Liver (tissue), 9 donors: ENCODE data around the gene RHO. TPM values are rescaled to one million over a fixed set of nuclear protein-coding genes. Genes with fewer than 3 reads are reported as not detected.

Source experiments
- DNase-seq: peaks from one replicate; pipeline ENCODE4 v3.0.0-alpha.2; 2017; ENCODE audit warnings: low spot score
- H3K27ac ChIP-seq, 2 donors: one replicate each; pipeline ENCODE4 v1.7.0; 2013; ENCODE audit warnings: inconsistent platforms in 2 of 2, low read length in 2 of 2, control low read depth in 1 of 2, low read depth in 1 of 2, mild to moderate bottlenecking in 1 of 2
- H3K27me3 ChIP-seq, 4 donors: one replicate each; pipeline versions ENCODE4 v1.6.1 to v1.7.0; 2013; ENCODE audit warnings: low read length in 3 of 4, inconsistent platforms in 1 of 4, mild to moderate bottlenecking in 1 of 4, moderate library complexity in 1 of 4; ENCODE audit not compliant: control insufficient read depth in 4 of 4, insufficient read depth in 4 of 4
- H3K36me3 ChIP-seq, 4 donors: one replicate each; pipeline versions ENCODE4 v1.6.1 to v1.7.0; 2013; ENCODE audit warnings: low read length in 3 of 4, mild to moderate bottlenecking in 3 of 4, low read depth in 1 of 4, moderate library complexity in 1 of 4; ENCODE audit not compliant: control insufficient read depth in 4 of 4, insufficient read depth in 3 of 4
- H3K4me1 ChIP-seq, 4 donors: one replicate each; pipeline versions ENCODE4 v1.6.1 to v1.7.0; 2013; ENCODE audit warnings: low read length in 3 of 4, mild to moderate bottlenecking in 3 of 4, moderate library complexity in 1 of 4; ENCODE audit not compliant: control insufficient read depth in 4 of 4, insufficient read depth in 4 of 4
- H3K4me3 ChIP-seq, 3 donors: one replicate each; pipeline versions ENCODE4 v1.6.1 to v1.7.0; 2013; ENCODE audit warnings: low read length in 3 of 3, control low read depth in 1 of 3, low read depth in 1 of 3, mild to moderate bottlenecking in 1 of 3
- H3K9ac ChIP-seq, 2 donors: one replicate each; pipeline ENCODE4 v1.7.0; 2013; ENCODE audit warnings: low read length in 2 of 2, mild to moderate bottlenecking in 2 of 2, moderate library complexity in 2 of 2, control low read depth in 1 of 2, low read depth in 1 of 2
- H3K9me3 ChIP-seq, 4 donors: one replicate each; pipeline versions ENCODE4 v1.6.1 to v1.7.0; 2013; ENCODE audit warnings: low read length in 3 of 4; ENCODE audit not compliant: control insufficient read depth in 4 of 4
- EGR1 ChIP-seq, 2 donors: IDR thresholded peaks; 2 replicates each; pipeline ENCODE4 v1.6.1; 2016 to 2018; ENCODE audit warnings: antibody characterized with exemption in 2 of 2, low read depth in 2 of 2
- FOXA1 ChIP-seq: IDR thresholded peaks from 2 replicates; pipeline ENCODE4 v1.6.1; 2016; ENCODE audit warnings: antibody characterized with exemption
- FOXA2 ChIP-seq: IDR thresholded peaks from 2 replicates; pipeline ENCODE4 v1.6.1; 2016; ENCODE audit warnings: antibody characterized with exemption
- GABPA ChIP-seq, 2 donors: IDR thresholded peaks in 1 of 2; conservative IDR thresholded peaks in 1 of 2; 2 replicates each; pipeline ENCODE4 v1.6.1; 2016; ENCODE audit warnings: antibody characterized with exemption in 2 of 2, mild to moderate bottlenecking in 1 of 2, moderate library complexity in 1 of 2
- HNF4A ChIP-seq, 2 donors: conservative IDR thresholded peaks; 2 replicates each; pipeline ENCODE4 v1.6.1; 2016; ENCODE audit warnings: antibody characterized with exemption in 2 of 2, mild to moderate bottlenecking in 2 of 2
- HNF4G ChIP-seq: IDR thresholded peaks from 2 replicates; pipeline ENCODE4 v1.6.1; 2016; ENCODE audit warnings: antibody characterized with exemption
- JUND ChIP-seq, 2 donors: IDR thresholded peaks; 2 replicates each; pipeline ENCODE4 v1.6.1; 2016; ENCODE audit warnings: antibody characterized with exemption in 2 of 2
- RXRA ChIP-seq, 2 donors: IDR thresholded peaks; 2 replicates each; pipeline ENCODE4 v1.6.1; 2017 to 2018; ENCODE audit warnings: antibody characterized with exemption in 2 of 2, mild to moderate bottlenecking in 1 of 2
- TAF1 ChIP-seq: conservative IDR thresholded peaks from 2 replicates; pipeline ENCODE4 v1.6.1; 2016; ENCODE audit warnings: antibody characterized with exemption, mild to moderate bottlenecking
- YY1 ChIP-seq: IDR thresholded peaks from 2 replicates; pipeline ENCODE4 v1.6.1; 2016; ENCODE audit warnings: antibody characterized with exemption, mild to moderate bottlenecking
- WGBS: extraction: QIAGEN DNeasy Blood & Tissue Kit; methylation state at CpG from one replicate; pipeline ENCODE4 v1.1.7; 2013; 5-methylcytosine and 5-hydroxymethylcytosine counted together
- polyA plus RNA-seq, 2 donors: library from polyadenylated mRNA; stranded (reverse) in 1 of 2; unstranded in 1 of 2; fragments of 200-250 nt in 1 of 2; fragments of >200 nt in 1 of 2; fragmentation: Nextera tagmentation in 1 of 2; extraction: Ambion mirVana in 1 of 2; gene quantifications; one replicate each; pipeline versions ENCODE4 v1.2.1 to v1.2.3, GENCODE V29; 2013 to 2015
- total RNA-seq, 2 donors: library from RNA; depleted of rRNA; stranded (reverse); fragments of >200 nt; gene quantifications; one replicate each; pipeline ENCODE4 v1.2.3, GENCODE V29; 2014
- TF ChIP-seq, protein P1 (sequence below): IDR thresholded peaks from 2 replicates; pipeline ENCODE4 v1.6.1; 2016; ENCODE audit warnings: antibody characterized with exemption, mild to moderate bottlenecking
- TF ChIP-seq, protein P2 (sequence below): IDR thresholded peaks from 2 replicates; pipeline ENCODE4 v1.6.1; 2016; ENCODE audit warnings: antibody characterized with exemption
- TF ChIP-seq, protein P3 (sequence below): IDR thresholded peaks from 2 replicates; pipeline ENCODE4 v1.6.1; 2016; ENCODE audit warnings: antibody characterized with exemption
- TF ChIP-seq, protein P4 (sequence below): fragments of 150-350 bp; IDR thresholded peaks from 2 replicates; pipeline ENCODE4 v1.5.1; 2017; ENCODE audit warnings: improper control_type of control experiment, low read depth, low read length; ENCODE audit not compliant: missing input control
- donor health status: healthy.
- donor health status: healthy.
- donor health status: healthy.
- donor health status: healthy.
- donor health status: healthy.

The RHO gene
- total and polyA plus RNA-seq, 4 donors, result not detected

DNA sequence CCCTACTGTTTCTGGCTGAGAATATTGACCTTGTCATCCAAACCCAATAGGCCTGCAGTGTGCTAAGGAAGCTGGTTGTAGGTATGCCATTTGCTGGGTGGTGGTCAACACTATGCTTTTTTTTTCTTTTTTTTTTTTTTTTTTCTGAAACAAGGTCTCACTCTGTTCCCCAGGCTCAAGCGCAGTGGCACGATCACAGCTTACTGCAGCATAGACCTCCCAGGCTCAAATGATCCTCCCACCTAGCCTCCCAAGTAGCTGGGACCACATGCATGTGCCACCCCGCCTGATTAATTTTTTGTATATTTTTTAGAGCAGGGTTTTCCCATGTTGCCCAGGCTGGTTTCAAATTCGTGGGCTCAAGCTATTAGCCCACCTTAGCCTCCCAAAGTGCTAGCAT lies 35.7 kb upstream of the RHO start:
- H3K9ac ChIP-seq, result no peak overlapping the region
- no peaks in the 10 kb centered on the region for H3K27me3 ChIP-seq
- H3K27ac ChIP-seq, result no peak overlapping the region
- TF ChIP-seq FOXA1, result no peak
- TF ChIP-seq, protein P1, sequence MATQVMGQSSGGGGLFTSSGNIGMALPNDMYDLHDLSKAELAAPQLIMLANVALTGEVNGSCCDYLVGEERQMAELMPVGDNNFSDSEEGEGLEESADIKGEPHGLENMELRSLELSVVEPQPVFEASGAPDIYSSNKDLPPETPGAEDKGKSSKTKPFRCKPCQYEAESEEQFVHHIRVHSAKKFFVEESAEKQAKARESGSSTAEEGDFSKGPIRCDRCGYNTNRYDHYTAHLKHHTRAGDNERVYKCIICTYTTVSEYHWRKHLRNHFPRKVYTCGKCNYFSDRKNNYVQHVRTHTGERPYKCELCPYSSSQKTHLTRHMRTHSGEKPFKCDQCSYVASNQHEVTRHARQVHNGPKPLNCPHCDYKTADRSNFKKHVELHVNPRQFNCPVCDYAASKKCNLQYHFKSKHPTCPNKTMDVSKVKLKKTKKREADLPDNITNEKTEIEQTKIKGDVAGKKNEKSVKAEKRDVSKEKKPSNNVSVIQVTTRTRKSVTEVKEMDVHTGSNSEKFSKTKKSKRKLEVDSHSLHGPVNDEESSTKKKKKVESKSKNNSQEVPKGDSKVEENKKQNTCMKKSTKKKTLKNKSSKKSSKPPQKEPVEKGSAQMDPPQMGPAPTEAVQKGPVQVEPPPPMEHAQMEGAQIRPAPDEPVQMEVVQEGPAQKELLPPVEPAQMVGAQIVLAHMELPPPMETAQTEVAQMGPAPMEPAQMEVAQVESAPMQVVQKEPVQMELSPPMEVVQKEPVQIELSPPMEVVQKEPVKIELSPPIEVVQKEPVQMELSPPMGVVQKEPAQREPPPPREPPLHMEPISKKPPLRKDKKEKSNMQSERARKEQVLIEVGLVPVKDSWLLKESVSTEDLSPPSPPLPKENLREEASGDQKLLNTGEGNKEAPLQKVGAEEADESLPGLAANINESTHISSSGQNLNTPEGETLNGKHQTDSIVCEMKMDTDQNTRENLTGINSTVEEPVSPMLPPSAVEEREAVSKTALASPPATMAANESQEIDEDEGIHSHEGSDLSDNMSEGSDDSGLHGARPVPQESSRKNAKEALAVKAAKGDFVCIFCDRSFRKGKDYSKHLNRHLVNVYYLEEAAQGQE, result no peak
- no peak for TF ChIP-seq EGR1 (IDR thresholded peaks at IDR 0.05; ENCODE audit: low read depth in 2 of 2)
- TF ChIP-seq, protein P2, sequence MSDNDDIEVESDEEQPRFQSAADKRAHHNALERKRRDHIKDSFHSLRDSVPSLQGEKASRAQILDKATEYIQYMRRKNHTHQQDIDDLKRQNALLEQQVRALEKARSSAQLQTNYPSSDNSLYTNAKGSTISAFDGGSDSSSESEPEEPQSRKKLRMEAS, result no peak
- TF ChIP-seq GABPA (IDR thresholded peaks at IDR 0.05 in 1 of 2, conservative IDR thresholded peaks at IDR 0.05 in 1 of 2), result no peak
- TF ChIP-seq, protein P3, sequence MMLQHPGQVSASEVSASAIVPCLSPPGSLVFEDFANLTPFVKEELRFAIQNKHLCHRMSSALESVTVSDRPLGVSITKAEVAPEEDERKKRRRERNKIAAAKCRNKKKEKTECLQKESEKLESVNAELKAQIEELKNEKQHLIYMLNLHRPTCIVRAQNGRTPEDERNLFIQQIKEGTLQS, result no peak
- TF ChIP-seq HNF4A (conservative IDR thresholded peaks at IDR 0.05), result no peak
- TF ChIP-seq FOXA2, result no peak
- TF ChIP-seq HNF4G, result no peak
- no peak for TF ChIP-seq TAF1
- 96% methylated on average over 4 of the region's 4 CpGs for WGBS
- no peaks in the 10 kb centered on the region for H3K9me3 ChIP-seq
- no peak for DNase-seq
- peaks cover 0 to 8% (median 7%) of the 10 kb centered on the region in 4 donors for H3K4me1 ChIP-seq
- peaks cover 0 to 9% (median 0%) of the 10 kb centered on the region in 4 donors for H3K36me3 ChIP-seq
- H3K4me3 ChIP-seq, result no peak overlapping the region

DNA sequence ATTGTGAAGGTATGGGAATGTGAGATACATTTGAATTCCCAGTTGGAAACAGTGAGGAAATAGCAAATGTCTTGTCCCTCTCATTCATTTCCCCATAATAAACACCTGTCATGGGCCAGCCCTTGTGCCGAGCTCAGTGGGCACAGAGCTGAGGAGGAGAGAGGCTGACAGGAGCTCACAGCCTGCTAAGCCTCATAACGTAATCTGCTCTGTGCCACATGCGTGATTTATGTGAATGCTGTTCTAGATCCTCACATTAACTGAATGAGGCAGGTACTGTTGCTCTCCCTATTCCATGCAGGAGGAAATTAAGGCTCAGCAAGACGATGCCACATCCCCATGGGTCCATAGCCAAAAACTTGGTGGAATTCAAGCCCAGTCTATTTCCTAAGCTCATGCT lies 35.2 kb upstream of the RHO start:
- Histone ChIP-seq H3K27me3 (no peaks in the 10 kb centered on the region), H3K9me3 (no peaks in the 10 kb centered on the region), H3K4me3 (no peak overlapping the region), H3K9ac (no peak overlapping the region), H3K36me3 (peaks cover 0 to 9% (median 0%) of the 10 kb centered on the region in 4 donors), H3K4me1 (peaks cover 0 to 10% (median 7%) of the 10 kb centered on the region in 4 donors), H3K27ac (no peak overlapping the region)
- DNase-seq, result no peak
- TF ChIP-seq RXRA (IDR thresholded peaks at IDR 0.05), result no peak
- TF ChIP-seq HNF4A (conservative IDR thresholded peaks at IDR 0.05), result no peak
- no peak for TF ChIP-seq YY1
- TF ChIP-seq, protein P4, sequence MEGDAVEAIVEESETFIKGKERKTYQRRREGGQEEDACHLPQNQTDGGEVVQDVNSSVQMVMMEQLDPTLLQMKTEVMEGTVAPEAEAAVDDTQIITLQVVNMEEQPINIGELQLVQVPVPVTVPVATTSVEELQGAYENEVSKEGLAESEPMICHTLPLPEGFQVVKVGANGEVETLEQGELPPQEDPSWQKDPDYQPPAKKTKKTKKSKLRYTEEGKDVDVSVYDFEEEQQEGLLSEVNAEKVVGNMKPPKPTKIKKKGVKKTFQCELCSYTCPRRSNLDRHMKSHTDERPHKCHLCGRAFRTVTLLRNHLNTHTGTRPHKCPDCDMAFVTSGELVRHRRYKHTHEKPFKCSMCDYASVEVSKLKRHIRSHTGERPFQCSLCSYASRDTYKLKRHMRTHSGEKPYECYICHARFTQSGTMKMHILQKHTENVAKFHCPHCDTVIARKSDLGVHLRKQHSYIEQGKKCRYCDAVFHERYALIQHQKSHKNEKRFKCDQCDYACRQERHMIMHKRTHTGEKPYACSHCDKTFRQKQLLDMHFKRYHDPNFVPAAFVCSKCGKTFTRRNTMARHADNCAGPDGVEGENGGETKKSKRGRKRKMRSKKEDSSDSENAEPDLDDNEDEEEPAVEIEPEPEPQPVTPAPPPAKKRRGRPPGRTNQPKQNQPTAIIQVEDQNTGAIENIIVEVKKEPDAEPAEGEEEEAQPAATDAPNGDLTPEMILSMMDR, result no peak
- no peak for TF ChIP-seq JUND (IDR thresholded peaks at IDR 0.05)
- WGBS, result 95% methylated on average over 4 of the region's 4 CpGs
